OCI-LY3 (cell line): ENCODE results near the gene PTPRN2.

Source experiments
- EZH2phosphoT487 ChIP-seq: fragments of 200-600 bp; shearing (Covaris generic); IDR thresholded peaks from 2 replicates; pipeline ENCODE4 v1.6.1; 2018; ENCODE audit warnings: antibody characterized with exemption, mixed run types, low read depth
- TF ChIP-seq, protein P1 (sequence below): fragments of 200-600, 300-600 bp; sonication (generic); IDR thresholded peaks from 2 replicates; pipeline ENCODE4 v1.5.1; 2014; ENCODE audit warnings: antibody characterized with exemption, low read length, low read depth

DNA sequence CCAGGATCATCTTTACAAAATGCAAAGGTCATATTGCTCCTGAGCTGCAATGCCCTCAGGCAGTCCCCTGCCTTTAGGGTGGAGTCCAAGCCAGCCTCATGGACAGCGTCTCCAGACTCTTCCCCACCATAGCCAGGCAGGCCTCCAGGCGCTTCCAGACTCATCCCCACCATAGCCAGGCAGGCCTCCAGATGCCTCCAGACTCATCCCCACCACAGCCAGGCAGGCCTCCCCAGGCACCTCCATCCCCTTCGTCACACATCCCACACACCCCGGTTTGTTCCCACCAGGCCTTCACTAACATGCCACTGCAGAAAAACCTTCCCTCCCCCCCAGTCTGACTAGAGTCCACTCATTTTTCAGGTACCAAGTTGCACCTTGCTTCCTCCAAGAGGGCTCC lies 70.1 kb downstream of the PTPRN2 start:
- TF ChIP-seq, protein P1, sequence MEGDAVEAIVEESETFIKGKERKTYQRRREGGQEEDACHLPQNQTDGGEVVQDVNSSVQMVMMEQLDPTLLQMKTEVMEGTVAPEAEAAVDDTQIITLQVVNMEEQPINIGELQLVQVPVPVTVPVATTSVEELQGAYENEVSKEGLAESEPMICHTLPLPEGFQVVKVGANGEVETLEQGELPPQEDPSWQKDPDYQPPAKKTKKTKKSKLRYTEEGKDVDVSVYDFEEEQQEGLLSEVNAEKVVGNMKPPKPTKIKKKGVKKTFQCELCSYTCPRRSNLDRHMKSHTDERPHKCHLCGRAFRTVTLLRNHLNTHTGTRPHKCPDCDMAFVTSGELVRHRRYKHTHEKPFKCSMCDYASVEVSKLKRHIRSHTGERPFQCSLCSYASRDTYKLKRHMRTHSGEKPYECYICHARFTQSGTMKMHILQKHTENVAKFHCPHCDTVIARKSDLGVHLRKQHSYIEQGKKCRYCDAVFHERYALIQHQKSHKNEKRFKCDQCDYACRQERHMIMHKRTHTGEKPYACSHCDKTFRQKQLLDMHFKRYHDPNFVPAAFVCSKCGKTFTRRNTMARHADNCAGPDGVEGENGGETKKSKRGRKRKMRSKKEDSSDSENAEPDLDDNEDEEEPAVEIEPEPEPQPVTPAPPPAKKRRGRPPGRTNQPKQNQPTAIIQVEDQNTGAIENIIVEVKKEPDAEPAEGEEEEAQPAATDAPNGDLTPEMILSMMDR = no peak
- TF ChIP-seq EZH2phosphoT487 = no peak
